CD4-positive, alpha-beta T cell treated with Interleukin-6 for 4 hours (primary cell): ENCODE measurements around the gene ACTN3.
A peak's percentile ranks its signal among the peaks of the same experiment; 100 is the strongest.
"Not testable (repeated sequence)": the region's sequence is repeated elsewhere in the genome, so short reads cannot be mapped to it uniquely, and the experiment has no call there.

Experiments
- DNase-seq: peaks from one replicate; pipeline ENCODE4 v3.0.0-alpha.2; 2020; ENCODE audit warnings: mixed read lengths

Gene ACTN3

DNA sequence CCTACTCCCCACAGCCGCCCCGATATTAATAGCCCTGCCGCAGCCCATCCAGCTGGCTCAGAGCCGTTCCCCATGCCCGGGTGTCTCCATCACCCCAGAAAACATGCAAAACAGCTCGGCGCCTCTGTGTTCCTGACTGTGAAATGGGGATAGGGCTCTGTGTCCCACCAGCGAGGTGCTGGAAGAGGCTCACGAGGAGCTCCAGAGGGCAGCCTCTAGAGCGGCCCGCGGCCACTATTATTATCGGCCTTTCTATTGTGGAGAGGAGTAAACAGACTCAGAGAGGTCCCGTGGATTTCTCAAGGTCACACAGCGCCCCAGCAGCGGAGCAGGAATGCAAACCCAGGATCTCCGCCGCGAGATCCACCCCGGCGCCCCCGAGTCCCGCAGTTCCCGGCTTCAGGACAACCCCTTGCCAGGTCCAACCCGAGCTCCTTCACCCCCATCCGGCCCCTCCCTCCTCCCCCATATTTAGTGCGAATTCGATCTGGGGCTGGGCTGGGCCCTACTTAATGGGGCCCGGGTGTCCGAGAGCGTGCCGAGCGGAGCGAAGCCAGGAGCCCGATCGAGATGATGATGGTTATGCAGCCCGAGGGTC, at the start of gene ACTN3:
ACTN3 (plus strand) TSS at position 536 of the 598 bp plus-strand sequence; CDS start at position 571, 35 bp downstream.
- peak; percentile 10 for DNase-seq

GRCh38 chr11:66497206-66497605, 49.5 kb upstream of the ACTN3 start:
- no peak for DNase-seq

GRCh38 chr11:66498506-66498905, 48.2 kb upstream of the ACTN3 start:
- no peak for DNase-seq

- DNase-seq = no peak
Measured at GRCh38 chr11:66505276-66505816, 41.4 kb upstream of the ACTN3 start.

GRCh38 chr11:66509131-66509561, 37.6 kb upstream of the ACTN3 start:
- DNase-seq = no peak

DNA sequence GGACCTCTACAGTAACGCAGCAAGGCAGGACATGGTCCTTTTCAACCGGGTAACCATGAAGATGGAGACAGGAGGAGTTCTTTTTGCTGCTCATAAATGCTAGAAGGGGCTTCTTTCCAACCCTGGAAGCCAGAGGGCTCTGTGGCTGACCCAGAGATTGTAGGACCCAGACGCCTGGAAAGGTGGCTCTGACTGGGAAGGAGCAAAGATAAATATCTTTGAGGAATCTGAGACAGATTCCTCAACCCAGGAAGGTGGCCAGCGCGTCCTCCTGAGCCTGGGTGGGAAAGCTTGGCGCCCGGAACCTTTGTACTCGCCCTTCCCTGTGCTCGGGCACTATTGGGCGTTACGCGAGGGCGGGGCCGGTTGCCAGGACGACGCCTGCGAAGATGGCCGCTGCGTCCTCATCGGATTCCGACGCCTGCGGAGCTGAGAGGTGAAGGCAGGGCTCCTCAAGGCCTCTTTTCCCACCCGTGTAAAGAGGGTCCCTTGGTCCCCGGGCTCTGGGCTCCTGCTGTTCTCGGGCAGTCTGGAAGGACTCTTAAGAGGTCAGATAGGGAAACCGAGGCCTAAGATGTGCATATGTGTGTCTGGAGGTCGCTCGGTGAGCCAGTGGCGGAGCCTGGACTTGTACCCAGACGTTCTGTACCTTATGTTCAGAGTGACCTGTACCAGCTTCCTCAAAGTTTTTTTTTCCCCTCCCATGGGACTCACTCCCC, 36.3 kb upstream of the ACTN3 start, which contains the start of gene BBS1:
BBS1 (plus strand) TSS at position 365 of the 719 bp plus-strand sequence; CDS start at position 390, 25 bp downstream.
- DNase-seq = peak; percentile 85

- no peak for DNase-seq
Measured at GRCh38 chr11:66510990-66511339, 35.7 kb upstream of the ACTN3 start.

DNA sequence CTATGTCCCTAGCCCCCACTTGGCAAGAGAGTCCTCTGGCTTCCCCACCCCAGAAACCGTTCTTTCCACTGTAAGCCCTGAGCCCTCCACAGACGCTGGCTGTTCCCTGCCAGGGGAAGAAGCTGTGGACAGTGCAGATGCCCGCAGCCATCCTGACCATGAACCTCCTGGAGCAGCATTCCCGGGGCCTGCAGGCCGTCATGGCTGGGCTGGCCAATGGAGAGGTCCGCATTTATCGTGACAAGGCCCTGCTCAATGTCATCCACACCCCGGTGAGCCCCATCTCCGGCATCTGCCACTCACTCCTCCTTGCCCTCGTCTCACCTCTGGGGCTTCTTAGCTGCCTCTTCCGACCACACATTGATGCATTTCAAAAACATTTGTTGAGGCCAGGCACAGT, 23.1 kb upstream of the ACTN3 start:
- no peak for DNase-seq

GRCh38 chr11:66524304-66525040, 22.2 kb upstream of the ACTN3 start:
- no peak for DNase-seq

GRCh38 chr11:66529069-66529468, 17.6 kb upstream of the ACTN3 start:
- DNase-seq = no peak

- DNase-seq = no peak
Measured at GRCh38 chr11:66529655-66530054, 17.0 kb upstream of the ACTN3 start.

DNA sequence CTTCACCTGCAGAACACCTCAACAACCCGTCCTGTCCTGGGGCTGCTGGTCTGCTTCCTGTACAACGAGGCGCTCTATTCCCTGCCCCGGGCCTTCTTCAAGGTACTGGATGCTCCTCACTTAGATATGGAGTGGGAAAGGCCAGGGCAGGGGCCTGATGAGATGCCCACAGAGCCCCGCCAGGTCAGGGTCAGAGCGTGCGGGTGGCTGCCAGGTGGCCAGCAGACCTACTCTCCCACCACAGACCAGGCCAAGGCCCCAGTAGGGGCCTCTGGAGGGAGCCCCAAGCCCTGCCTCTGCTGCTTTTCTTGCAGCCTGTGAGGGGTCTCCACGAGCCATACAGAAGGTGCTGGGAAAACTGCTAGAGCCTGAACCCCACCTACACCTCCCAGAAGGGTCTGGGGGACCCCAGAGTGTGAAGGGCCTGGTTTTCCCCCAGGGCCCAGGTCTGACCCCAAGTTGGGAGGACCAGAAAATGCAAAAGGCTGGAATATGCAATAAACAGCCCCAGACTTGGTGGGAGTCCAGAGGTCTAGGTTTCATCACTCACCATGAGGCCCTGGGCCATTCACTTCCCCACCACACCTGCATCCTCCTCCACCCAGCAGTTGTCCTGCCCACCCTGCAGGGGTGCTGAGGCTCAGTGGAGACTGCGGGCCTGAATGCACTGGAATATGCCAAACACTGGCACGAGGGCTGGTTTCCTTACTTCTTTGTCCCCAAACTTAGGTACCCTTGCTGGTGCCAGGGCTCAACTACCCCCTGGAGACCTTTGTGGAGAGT, 15.6 kb upstream of the ACTN3 start:
- no peak for DNase-seq

GRCh38 chr11:66531841-66532240, 14.9 kb upstream of the ACTN3 start:
- no peak for DNase-seq

- DNase-seq = no peak
Measured at GRCh38 chr11:66532784-66533183, 13.9 kb upstream of the ACTN3 start.

DNA sequence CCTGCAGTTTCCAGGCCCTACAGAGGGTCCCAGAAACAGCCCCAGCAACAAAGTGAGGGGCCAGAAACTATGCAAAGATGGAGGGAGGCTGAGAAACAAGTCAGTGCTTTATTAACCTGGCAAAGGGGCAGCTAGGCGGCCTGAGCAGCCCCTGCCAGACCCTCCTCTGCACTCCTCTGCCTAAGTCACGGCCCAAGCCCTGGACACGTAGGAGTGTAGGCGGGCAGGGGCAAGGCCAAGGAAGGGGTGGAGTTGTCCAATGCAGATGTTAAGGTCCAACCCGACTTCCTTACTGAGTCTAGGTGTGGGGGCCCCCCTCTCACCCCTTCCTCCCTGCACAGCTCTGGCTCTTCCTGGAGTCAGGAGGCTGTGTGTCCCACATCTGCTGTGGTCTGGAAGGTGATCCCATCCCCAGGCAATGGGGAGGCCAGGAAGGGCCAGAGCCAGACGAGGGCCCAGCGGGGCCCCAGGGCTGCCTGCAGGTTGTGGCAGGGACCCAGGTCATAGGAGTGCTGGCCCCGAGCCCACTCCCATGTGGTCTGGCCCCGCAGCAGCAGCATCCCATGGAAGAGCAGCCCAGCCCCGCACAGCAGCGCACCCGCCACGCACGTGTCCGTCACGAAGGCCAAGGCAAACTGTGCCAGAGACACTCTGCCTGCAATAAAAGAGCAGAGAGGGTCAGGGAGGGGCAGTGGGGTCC, 7.4 kb upstream of the ACTN3 start:
- DNase-seq = no peak

DNA sequence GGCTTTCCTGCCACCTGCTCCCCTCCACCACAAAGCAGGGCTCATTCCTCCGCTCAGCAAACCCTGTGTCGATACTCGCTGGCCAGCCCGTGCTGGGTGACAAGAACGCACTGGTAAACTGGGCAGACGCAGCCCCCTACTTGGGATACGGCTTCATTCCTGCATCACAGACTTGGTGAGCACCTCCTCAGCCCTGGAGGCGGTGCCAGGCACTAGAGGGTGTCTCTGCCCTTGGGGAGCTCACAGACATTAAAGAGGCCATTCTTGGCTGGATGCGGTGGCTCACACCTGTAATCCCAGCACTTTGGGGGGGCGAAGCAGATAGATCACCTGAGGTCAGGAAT, 6.9 kb upstream of the ACTN3 start:
- no peak for DNase-seq

- DNase-seq = not testable (repeated sequence)
Measured at GRCh38 chr11:66540598-66540997, 6.1 kb upstream of the ACTN3 start.

DNA sequence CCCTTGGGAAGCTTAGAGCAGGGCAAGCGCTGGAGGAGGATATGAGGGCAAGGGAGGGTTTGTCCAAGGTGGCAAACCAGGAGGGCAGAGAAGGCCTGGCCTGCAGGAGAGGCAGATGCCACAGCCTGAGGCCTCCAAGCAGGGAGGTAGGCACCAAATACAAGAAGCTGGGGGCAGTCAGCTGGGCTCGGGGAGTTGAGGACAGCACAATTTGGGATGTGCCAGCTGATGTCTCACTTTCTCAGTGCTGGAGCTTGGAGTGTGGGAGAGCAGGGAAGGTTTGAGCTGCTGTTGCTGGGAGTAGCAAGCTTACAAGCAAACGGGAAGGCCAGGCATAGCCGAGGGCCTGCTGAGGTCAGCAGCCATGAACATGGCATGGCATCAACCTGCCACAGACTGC, 4.8 kb upstream of the ACTN3 start:
- DNase-seq = no peak

GRCh38 chr11:66542362-66542761, 4.3 kb upstream of the ACTN3 start:
- no peak for DNase-seq

- DNase-seq = peak; percentile 74
Measured at GRCh38 chr11:66543263-66544107, 3.2 kb upstream of the ACTN3 start.

- DNase-seq = not testable (repeated sequence)
Measured at GRCh38 chr11:66544952-66545351, 1.8 kb upstream of the ACTN3 start.
